Spleen (tissue), 11 donors: ENCODE measurements around the gene CLDN6. TPM values are rescaled to one million over a fixed set of nuclear protein-coding genes. Genes with fewer than 3 reads are reported as not detected.
"Not testable (repeated sequence)": the region's sequence is repeated elsewhere in the genome, so short reads cannot be mapped to it uniquely, and the experiment has no call there.

Experiments
- DNase-seq: peaks from one replicate; pipeline ENCODE4 v3.0.0-alpha.2; 2020
- H3K27ac ChIP-seq, 8 donors: fragments of 200-600 bp; sonication (generic) in 7 of 8; 1 replicate in 4 of 8; 2 replicates in 4 of 8; pipeline versions ENCODE4 v1.5.0 to v1.8.0; 2016 to 2021; ENCODE audit warnings: inconsistent platforms in 4 of 8, mild to moderate bottlenecking in 4 of 8, moderate library complexity in 1 of 8
- H3K27me3 ChIP-seq, 7 donors: fragments of 200-600 bp; sonication (generic) in 6 of 7; replicated peaks in 1 of 7; 1 replicate in 4 of 7; 2 replicates in 3 of 7; pipeline versions ENCODE4 v1.5.0 to v1.8.0; 2016 to 2021; ENCODE audit warnings: inconsistent platforms in 3 of 7, mild to moderate bottlenecking in 1 of 7
- H3K36me3 ChIP-seq, 6 donors: fragments of 200-600 bp; sonication (generic) in 5 of 6; 1 replicate in 4 of 6; 2 replicates in 2 of 6; pipeline versions ENCODE4 v1.5.0 to v1.8.0; 2016 to 2021; ENCODE audit warnings: inconsistent platforms in 2 of 6
- H3K4me1 ChIP-seq, 6 donors: fragments of 200-600 bp; sonication (generic) in 5 of 6; 1 replicate in 3 of 6; 2 replicates in 3 of 6; pipeline versions ENCODE4 v1.5.0 to v1.8.0; 2016 to 2021; ENCODE audit warnings: inconsistent platforms in 3 of 6
- H3K4me3 ChIP-seq, 8 donors: fragments of 200-600 bp; sonication (generic) in 7 of 8; 1 replicate in 4 of 8; 2 replicates in 4 of 8; pipeline versions ENCODE4 v1.5.0 to v1.8.0; 2016 to 2021; ENCODE audit warnings: inconsistent platforms in 4 of 8, mild to moderate bottlenecking in 4 of 8, moderate library complexity in 2 of 8
- H3K9me3 ChIP-seq, 8 donors: fragments of 200-600 bp; sonication (generic) in 7 of 8; 1 replicate in 4 of 8; 2 replicates in 4 of 8; pipeline versions ENCODE4 v1.5.0 to v1.8.0; 2016 to 2021; ENCODE audit warnings: inconsistent platforms in 4 of 8
- CTCF ChIP-seq, 11 experiments: fragments of 200-600 bp in 7 of 11; fragments of 450-650 bp in 4 of 11; sonication (generic) in 4 of 11; IDR thresholded peaks in 8 of 11; conservative IDR thresholded peaks in 3 of 11; 1 replicate in 7 of 11; 2 replicates in 4 of 11; pipeline versions ENCODE4 v1.4.0 to v1.8.0; 2016 to 2021; ENCODE audit warnings: antibody characterized with exemption in 11 of 11, inconsistent platforms in 4 of 11, mild to moderate bottlenecking in 1 of 11
- POLR2A ChIP-seq, 3 donors: fragments of 450-650 bp; IDR thresholded peaks; one replicate each; pipeline ENCODE4 v1.5.1; 2017; ENCODE audit warnings: antibody characterized with exemption in 3 of 3, mild to moderate bottlenecking in 1 of 3
- POLR2AphosphoS5 ChIP-seq, 3 donors: sonication (generic); formaldehyde crosslinking; IDR thresholded peaks; one replicate each; pipeline ENCODE4 v1.5.1; 2017; ENCODE audit warnings: antibody characterized with exemption in 3 of 3
- WGBS, 5 donors: extraction: QIAGEN DNeasy Blood & Tissue Kit in 3 of 5; methylation state at CpG; one replicate each; pipeline versions ENCODE4 v1.1.5 to v1.1.7; 2013 to 2018; 5-methylcytosine and 5-hydroxymethylcytosine counted together
- intact Hi-C: fragments of 100-400 bp; cut with DNase I; formaldehyde crosslinking; loops from one replicate; pipeline ENCODE4 v1.15.0; 2023; ENCODE audit warnings: low total_unique reads
- polyA plus RNA-seq, 3 donors: library from polyadenylated mRNA; stranded (reverse); fragments of 200-250 nt; gene quantifications; one replicate each; pipeline ENCODE4 v1.2.1, GENCODE V29; 2013
- total RNA-seq, 7 donors: library from RNA; depleted of rRNA in 3 of 7; stranded (reverse); fragments of >200 nt in 3 of 7; fragmentation: NEBNext Ultra II Directional in 4 of 7; extraction: Animal tissue kit (Norgen Biotek cat#: 25700) in 4 of 7; gene quantifications; one replicate each; pipeline versions ENCODE4 v1.1.0 to v1.2.1, GENCODE V29; 2016 to 2021
- donor health status: healthy with polysubstance abuse.
- donor health status: DM: no; HTN: no; CAD: no; lungs with moderate emphysema.
- donor health status: DM: no; HTN: no; CAD: no.
- donor health status: Bipolar disorder and iron deficiency.
- donor health status: healthy.
- donor health status: DM: no; HTN: no; CAD: no.
- donor health status: DM: yes; HTN: yes; CAD: no.

Gene CLDN6
- total and polyA plus RNA-seq, 10 donors = not detected

- peak overlapping the region; percentile 71 to 97 (median 80) for H3K4me3 ChIP-seq
- intact Hi-C loops = loop anchor here (5.0 to 10.0 kb wide), 2 partner anchors 70 to 107 kb away; no protein-coding TSS in a partner anchor
- peak overlapping the region in 7 of 8 donors; percentile 86 to 96 (median 92) for H3K27ac ChIP-seq
- TF ChIP-seq CTCF (IDR thresholded peaks at IDR 0.05 in 8 of 11, conservative IDR thresholded peaks at IDR 0.05 in 3 of 11) = no peak
- TF ChIP-seq POLR2AphosphoS5 (IDR thresholded peaks at IDR 0.05) = peak in 1 of 3 donors; percentile 31
- TF ChIP-seq POLR2A (IDR thresholded peaks at IDR 0.05) = no peak
- H3K4me1 ChIP-seq = peaks cover 21 to 87% (median 63%) of the 10 kb centered on the region in 6 donors
- 87 to 92% (median 91%) methylated on average over 21 to 22 of the region's 22 CpGs for WGBS, 5 donors
- H3K9me3 ChIP-seq = no peaks in the 10 kb centered on the region
- H3K27me3 ChIP-seq = no peaks in the 10 kb centered on the region
- peaks cover 0 to 44% (median 0%) of the 10 kb centered on the region in 6 donors for H3K36me3 ChIP-seq
- DNase-seq = peak; percentile 80
Observed at GRCh38 chr16:3057181-3058138, 39.5 kb upstream of the CLDN6 start.

GRCh38 chr16:3056336-3057180, 38.6 kb upstream of the CLDN6 start:
- peak; percentile 64 for DNase-seq
- peaks cover 21 to 85% (median 56%) of the 10 kb centered on the region in 6 donors for H3K4me1 ChIP-seq
- H3K9me3 ChIP-seq = no peaks in the 10 kb centered on the region
- 78 to 92% (median 85%) methylated on average over 17 to 19 of the region's 19 CpGs for WGBS, 5 donors
- peak overlapping the region in 6 of 8 donors; percentile 15 to 96 (median 82) for H3K27ac ChIP-seq
- peaks cover 0 to 44% (median 0%) of the 10 kb centered on the region in 6 donors for H3K36me3 ChIP-seq
- H3K27me3 ChIP-seq = no peaks in the 10 kb centered on the region
- TF ChIP-seq CTCF (IDR thresholded peaks at IDR 0.05 in 8 of 11, conservative IDR thresholded peaks at IDR 0.05 in 3 of 11) (no peak), POLR2AphosphoS5 (IDR thresholded peaks at IDR 0.05) (peak in 1 of 3 donors; percentile 50)
- intact Hi-C loops = loop anchor here (5.0 to 10.0 kb wide), 2 partner anchors 71 to 108 kb away; no protein-coding TSS in a partner anchor
- H3K4me3 ChIP-seq = peak overlapping the region in 1 of 8 donors; percentile 13

GRCh38 chr16:3055734-3056115, 37.7 kb upstream of the CLDN6 start:
- H3K9me3 ChIP-seq, H3K27me3 ChIP-seq: not testable (repeated sequence)
- peak in 1 of 3 donors; percentile 32 for TF ChIP-seq POLR2AphosphoS5 (IDR thresholded peaks at IDR 0.05)
- 77 to 84% (median 81%) methylated on average over 8 to 9 of the region's 9 CpGs for WGBS, 5 donors
- intact Hi-C loops = loop anchor here (5.0 to 10.0 kb wide), 2 partner anchors 72 to 109 kb away; no protein-coding TSS in a partner anchor
- peak; percentile 79 for DNase-seq
- peaks cover 21 to 85% (median 55%) of the 10 kb centered on the region in 6 donors for H3K4me1 ChIP-seq
- peak overlapping the region in 3 of 8 donors; percentile 1 to 50 (median 6) for H3K4me3 ChIP-seq
- peaks cover 0 to 44% (median 0%) of the 10 kb centered on the region in 6 donors for H3K36me3 ChIP-seq
- peak overlapping the region in 7 of 8 donors; percentile 68 to 96 (median 80) for H3K27ac ChIP-seq
